GM18507 (cell line): Measurements from ENCODE around the gene CHST3.
"Not testable (repeated sequence)": the region's sequence is repeated elsewhere in the genome, so short reads cannot be mapped to it uniquely, and the experiment has no call there.

Experiments used
- DNase-seq: peaks from one replicate; pipeline ENCODE4 v3.0.0; 2011; ENCODE audit warnings: low read depth; ENCODE audit not compliant: insufficient read length; ENCODE audit errors: extremely low spot score
- FAIRE-seq: peaks from 2 replicates; lab custom pipeline; 2011; peaks lifted over from hg19 to GRCh38; lab: Jason Lieb, UNC

The CHST3 gene

DNA sequence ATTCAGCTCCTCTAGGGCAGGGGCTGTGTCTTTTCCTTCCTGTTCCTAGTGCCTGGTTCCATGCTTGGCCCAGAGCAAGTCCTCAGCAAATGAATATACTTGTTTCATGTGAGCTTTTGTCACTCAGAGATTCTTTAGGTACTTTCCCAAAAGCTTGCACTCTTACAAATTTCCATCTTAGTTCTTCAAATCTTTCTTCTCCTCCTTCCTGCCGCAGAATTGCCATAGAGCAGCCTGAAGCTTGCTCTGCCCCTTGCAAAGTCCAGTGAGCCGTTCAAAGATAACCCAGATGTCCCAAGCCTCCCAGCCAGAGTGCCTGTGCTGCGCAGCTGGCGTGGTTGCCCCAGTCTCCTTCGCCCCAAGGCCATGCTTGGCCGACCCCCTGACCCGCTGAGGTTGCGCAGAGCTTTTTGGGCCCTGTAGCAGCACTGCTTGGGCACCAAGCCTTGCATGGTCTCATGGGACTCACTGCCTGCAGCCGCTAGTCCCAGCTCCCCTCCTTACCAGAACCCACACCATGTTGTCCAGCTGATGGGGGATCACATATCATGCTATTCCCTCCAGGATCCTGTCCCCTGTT is 20.7 kb downstream of the CHST3 start:
- DNase-seq: no peak
- peak; percentile 81 for FAIRE-seq

DNA sequence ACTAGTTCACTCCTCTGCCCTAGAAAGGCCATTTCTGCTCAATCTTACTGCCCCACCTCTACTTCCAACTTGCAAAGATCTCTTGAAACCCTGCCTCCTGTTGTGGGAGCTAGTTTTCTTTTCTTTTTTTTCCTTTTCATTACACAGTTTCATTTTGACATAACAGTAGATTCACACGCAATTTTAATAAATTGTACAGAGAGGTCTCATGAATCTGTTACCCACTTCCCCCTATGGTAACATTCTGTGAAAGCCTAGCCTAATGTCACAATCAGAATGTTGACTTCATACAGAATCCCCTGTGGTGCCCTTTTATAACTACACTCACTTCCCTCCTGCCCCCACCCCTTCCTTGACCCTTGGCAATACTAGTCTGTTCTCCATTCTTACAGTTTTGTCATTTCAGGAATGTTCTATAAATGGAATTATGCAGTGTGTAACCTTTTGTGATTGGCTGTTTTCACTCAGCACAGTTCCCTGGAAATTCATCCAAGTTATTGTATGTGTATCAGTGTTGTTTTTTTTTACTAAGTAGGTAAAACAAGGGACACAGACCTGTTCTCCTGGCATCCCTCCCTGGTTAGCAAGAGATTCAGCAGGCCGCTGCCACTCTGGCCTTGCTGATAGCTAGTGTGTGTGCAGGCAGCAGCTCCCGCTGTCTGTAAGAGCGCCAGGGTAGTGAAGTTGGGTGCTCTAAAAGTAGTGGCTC is 21.5 kb downstream of the CHST3 start:
- DNase-seq (peak; percentile 30), FAIRE-seq (peak; percentile 85)

DNA sequence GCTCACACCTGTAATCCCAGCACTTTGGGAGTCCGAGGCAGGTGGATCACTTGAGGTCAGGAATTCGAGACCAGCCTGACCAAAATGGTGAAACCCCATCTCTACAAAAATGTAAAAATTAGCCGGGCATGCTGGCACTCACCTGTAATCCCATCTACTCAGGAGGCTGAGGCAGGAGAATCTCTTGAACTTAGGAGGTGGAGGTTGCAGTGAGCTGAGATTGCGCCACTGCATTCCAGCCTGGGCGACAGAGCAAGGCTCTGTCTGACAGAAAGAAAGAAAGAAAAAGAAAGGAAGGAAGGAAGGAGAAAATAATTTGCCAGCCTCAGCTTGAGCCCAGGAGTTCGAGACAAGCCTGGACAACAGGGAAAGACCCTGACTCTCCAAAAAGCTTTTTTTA is 24.7 kb downstream of the CHST3 start:
- DNase-seq, FAIRE-seq: not testable (repeated sequence)

DNA sequence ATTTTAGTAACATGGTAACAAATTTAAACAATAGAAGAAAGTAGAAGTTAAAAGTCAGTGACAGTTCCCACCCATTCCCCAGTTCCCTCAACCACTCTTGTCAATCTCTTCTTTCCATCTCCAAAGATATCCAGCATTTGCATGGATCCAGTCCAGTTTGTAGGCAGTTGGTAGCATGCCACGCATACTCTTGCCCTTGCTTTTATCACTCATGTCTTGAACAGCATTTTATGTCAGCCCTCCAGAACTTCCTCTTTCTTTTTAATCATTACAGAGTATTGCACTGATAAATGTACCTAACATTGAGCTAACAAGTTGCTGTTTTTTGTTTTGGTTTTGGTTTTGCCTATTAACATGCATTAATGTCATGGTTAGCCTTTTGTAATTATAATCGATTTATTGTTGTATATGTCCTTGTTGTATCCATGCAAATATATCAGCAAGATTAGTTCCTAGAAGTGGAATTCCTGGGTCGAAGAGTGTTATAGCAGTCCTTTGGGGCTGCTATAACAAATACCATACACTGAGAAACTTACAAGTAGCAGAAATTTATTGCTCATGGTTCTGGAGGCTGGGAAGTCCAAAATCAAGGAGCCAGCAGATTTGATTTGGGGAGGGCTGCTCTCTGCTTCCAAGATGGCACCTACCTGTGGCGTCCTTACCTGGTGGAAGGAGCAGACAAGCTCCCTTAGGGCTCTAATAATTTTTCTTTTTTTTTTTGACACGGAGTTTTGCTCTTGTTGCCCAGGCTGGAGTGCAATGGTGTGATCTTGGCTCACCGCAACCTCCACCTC is 25.7 kb downstream of the CHST3 start:
- no peak for DNase-seq
- FAIRE-seq: peak; percentile 48

DNA sequence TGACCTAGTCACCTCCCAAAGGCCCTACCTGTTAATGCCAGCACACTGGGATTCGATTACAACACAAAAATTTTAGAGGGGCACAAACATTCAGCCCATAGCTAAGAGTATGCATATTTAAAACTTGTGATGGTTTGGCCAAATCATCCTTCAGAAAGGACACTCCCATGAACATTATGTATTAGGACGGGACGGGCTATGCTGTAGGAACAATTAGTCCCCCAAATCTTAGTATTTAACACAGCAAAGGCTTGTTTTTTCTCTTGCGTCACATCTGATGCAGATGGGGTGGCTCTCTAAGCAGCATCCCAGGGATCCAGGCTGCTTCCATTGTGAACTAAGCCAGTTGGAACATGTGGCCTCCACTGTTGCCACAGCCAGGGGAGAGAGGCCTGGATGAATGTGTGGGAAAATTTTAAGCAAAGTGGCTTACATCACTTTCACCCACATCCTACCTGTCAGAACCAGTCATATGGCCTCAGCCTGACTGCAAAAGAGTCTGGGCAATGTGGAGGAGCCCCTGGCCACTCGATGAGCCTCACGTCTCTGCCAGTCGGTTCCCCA is 26.6 kb downstream of the CHST3 start:
- DNase-seq: no peak
- no peak for FAIRE-seq

DNA sequence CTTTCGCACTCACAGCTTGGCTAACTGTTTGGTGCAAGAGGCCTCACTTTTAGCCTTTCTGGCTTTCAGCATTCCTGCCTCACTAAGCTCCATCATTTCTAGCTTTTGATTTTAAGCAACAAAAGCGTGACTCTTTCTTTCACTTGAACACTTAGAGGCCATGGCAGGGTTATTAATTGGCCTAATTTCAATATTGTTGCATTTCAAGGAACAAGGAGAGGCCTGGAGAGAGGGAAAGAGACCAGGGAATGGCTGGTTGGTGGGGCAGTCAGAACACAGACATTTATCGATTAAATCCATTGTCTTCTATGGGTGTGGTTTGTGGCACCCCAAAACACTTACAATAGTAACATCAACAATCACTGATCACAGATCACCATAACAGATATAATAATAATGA is 31.3 kb downstream of the CHST3 start:
- DNase-seq (no peak), FAIRE-seq (no peak)

DNA sequence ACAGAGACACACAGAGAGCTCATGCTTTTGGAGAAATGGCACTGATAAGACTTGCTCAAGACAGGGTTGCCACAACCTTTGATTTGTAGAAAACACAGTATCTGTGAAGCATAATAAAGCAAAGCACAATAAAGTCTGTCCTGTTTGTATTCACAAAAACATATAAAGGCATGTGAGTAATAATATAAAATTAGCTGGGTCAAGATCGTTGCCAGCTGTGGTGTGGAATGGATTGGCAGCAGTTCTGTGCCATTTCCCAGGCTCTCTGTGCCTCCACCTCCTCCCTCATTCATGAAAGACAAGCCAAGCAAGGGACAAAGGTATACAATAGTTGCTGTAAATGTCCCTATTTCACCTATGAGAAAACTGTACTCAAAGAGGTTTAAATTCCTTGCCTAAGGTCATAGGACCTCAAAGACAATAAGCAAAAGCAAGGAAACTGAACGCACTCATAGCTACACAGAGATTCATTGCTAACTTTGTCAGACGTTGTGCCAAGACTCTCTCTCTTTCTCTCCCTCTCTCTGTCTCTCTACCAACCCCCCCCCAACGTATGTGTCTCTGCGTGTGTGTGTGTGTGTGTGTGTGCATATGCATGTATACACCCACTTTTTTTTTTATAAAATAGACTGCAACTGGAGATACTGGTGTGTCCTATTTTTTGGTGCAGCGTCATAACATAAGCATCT is 31.8 kb downstream of the CHST3 start:
- no peak for FAIRE-seq

DNA sequence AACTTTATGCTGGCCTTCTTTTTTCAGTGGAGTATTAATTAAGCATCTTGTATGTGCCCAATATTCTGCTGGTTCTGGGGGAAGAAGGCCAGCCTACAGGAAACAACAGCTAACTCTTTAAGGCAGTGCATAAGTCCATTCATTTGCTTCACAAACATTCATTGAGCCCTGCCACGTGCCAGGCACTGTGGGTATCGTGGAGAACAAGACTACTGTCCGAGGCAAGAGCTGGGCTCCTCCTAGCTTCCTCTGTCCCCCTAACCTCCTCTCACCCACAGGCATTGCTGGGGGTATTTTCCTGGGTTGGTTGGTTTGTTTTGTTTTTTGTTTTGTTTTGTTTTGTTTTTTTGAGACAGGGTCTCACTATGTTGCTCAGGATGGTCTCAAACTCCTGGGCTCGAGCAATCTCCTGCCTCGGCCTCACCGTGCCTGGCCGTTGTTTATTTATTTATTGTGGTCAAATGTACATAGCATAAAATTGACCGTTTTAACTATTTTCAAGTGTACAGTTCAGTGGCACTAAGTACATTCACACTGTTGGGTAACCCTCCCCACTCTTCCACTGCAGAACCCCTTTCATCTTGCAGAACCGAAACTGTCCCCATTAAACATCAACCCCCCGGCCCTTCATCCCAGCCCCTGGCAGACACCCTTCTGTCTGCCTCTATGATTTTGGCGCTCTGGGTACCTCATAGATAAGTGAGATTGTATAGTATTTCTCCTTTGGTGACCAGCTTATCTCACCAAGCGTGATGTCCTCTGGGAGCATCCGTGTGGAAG is 32.6 kb downstream of the CHST3 start:
- DNase-seq (no peak), FAIRE-seq (peak; percentile 68)

More for the DNA sequence above, 31.8 kb downstream of the CHST3 start:
- no peak for DNase-seq

DNA sequence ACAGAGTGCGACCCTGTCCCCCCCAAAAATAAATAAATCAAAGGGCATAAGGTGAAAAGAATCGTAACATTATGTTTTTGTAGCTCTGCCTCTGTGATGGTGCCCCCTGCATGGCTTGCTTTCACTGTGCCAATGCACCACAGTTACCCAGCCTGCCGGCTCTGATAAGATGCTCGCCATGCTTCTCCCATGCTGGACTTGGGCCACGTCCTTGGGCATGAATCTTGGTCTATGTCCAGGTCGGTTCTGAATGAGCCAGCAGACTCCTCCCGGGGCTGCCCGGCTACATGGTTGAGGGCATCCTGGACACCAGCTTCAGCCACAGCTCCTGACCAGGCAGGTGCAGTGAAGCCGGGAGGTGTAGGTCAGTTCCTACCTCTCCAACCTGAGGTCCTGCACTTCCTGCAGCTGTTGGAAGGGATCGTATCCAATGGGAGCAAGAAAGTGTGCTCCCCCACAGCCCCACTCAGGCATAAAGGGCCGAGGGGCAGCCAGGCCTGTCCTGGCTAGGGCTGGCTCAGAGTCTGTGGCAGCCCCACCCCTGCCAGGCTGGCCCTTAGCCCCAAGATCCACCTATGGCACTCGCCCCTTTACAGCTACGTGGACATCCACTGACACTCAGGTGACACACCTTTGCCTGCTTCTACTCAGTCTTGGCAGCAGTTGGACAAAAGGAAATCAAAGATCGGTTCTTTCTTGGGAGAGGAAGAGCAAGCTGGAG is 34.1 kb downstream of the CHST3 start:
- FAIRE-seq (no peak), DNase-seq (no peak)

DNA sequence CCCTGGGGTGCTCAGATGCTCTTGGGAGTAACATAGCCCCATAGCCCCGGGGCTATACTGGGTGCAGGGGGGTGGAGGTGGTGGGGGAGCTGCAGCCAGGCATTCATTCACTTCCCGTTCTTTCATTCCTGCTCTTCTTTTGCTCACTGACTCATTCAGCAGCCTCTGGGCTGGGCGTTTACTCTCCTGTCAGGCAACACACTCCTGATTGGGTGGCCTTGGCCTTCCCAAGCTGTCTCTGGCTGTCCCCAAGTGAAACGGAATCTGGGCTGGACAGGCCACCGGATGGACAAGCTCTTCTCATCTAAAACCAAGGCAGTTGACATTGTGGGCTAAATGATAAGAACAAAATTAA is 34.6 kb downstream of the CHST3 start:
- FAIRE-seq (no peak), DNase-seq (no peak)

DNA sequence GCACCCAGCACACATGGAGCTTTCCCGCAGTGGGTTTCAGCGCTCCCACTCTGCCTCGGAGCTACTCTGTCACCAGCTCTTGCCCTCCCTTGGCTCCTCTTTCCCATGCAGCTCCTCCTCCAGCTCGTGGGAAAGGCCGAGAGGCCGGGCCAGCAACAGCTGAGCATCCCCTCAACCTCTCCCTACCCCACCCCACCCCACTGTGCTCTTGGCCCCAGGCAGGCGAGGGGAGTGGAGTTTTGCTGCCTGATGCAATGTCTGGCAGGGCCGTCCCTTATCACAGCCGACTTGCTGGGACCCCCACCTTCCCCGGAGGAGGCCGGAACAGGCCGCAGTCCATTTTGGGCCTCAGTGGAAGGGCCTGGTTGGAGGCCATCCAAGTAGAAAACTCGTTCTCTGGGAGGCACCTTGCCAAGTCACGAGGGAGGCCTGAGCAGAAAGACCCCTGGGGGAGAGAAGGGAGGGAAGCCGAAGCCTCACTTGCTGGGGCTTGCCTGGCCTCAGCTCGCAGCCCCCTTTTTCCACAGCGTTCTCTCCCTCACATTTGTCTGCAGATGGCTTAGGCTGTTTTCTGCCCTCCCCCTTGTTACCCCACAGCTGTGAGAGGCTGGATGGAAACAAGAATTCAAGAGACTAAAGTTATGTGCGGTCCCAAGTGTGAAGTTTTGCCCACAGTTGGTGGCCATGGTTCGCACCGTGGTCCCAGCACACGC is 35.3 kb downstream of the CHST3 start:
- DNase-seq: peak; percentile 22
- peak; percentile 31 for FAIRE-seq

DNA sequence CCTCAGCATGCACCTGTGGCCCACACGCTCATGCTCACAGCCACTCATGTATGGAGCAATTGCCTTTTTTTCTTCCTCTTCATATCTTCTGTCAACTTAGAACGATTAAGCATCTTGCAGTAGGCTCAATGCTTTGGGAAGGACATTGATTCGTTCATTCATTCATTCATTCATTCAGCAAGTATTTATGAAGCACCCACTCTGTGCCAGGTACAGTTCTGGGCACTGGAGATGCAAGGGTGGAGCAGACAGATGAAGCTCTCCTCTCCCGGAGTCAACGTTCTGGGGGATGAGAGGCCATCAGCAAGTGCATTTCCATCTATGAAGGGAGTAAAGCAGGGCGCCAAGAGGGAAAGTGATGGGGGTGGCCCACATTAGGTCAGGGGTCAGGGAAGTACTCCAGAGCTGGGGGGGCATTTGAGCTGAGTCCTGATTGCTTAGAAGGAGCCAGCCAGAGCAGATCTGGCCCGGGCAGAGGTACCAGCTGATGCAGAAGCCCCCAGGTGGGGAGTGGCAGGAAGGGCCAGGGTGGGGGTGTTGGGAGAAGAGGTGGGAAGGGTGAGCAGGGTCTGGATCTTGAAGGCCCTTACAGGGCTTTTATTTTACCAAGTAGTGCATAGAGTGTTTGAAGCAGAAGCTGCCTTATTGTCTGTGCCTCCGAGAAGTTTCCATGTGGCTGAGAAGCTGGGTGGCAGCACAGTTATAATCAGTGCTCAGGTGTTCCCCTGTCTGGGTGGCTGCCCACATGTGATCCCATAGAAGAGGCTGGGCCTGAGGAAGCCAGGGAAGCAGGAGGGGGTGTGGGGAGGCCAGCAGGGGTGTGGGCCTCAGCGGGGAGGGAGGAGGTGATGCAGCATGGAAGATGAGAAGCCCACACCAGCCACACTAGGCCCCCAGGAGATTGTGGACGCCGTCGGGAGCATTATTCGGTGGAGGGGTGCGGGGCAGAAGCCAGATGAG is 36.2 kb downstream of the CHST3 start:
- no peak for FAIRE-seq

DNA sequence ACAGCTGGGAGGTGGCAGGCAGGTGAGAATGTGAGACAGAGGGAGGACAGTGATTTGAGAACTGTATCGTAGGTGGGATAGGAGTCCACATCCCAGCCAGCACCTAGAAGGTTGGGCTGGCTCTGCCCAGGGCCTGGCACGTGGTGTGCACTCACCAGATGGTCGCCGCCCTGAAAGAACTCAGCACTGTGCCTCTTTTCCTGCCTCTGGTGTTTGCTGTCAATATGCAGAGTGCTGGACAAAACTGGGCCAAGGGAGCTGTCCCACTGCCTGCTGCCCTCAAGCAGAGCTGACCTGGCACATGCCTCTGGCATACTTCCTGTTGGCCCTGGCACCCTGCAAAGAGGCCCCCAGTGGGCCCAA is 36.8 kb downstream of the CHST3 start:
- no peak for DNase-seq
- FAIRE-seq: no peak

More for the DNA sequence above, 36.2 kb downstream of the CHST3 start:
- no peak for DNase-seq

DNA sequence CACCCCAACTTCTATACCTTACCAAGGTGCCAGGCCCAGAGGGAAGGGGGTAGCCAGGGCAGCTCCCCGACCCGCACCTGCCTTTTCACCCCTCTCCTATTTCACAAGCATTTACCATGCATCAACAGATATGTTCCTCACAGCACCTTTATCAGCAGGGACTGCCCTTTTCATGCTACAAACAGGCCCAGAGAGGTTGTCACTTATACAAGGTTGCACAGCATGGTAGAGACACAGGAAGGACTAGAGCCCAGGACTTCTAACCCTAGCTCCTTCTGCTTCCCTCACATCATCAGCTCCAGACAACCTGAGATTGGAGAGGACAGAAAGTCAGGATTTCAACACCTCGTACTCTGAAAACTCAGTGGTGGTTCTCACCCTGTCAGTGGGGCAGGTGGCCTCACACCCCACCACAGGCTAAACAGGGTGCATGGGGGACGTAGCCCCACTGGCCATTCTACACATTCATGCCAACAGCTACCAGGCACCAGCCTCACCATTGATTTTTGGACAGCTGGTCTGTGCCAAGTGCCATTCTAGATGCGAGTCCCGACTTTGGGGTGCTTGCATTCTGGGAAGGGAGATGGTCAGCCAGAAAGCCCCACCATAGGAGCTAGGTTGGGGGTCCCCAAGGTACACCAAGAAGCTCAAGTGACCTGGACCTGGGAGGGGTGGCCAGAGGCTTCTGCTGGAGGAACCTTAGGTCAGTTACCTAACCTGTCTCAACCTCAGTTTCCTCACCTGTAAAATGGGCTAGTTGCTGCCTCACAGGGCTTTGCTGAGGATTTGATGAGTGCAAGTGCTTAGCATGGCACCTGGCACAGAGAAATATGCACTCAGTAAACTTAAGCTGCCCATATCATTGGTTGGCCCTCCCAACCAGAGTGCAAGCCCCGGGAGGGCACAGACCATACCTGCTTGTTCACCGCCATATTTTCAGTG is 38.4 kb downstream of the CHST3 start:
- DNase-seq: no peak
- no peak for FAIRE-seq

DNA sequence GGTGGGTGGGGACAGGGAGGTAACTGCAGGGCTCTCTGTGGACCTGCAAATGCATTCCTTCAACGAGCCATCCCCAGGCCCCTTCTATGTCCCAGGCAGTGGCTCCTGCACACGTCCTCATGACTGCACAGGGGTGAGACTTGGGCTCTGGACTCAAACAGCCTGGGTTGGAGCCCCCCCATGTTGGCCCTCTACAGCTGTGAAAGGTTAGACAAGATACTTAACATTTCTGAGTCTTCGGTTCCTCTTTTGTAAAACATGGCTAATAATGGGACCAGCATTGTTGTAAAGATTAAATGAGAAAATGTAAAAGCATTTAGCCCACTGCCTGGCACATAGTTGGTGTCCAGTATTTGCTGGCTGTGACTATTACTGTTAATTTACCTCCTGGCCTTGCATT is 41.8 kb downstream of the CHST3 start:
- FAIRE-seq (peak; percentile 24), DNase-seq (no peak)
